A549 (cell line): ENCODE data around the gene HOXD10. TPM values are rescaled to one million over a fixed set of nuclear protein-coding genes. Genes with fewer than 3 reads are reported as not detected.

Source experiments
- ATAC-seq, 2 experiments: fragments of 200-7000 bp in 1 of 2; fragments of >200 bp in 1 of 2; cut with Nextera tagmentation in 1 of 2; cut with Tn5 transposase in 1 of 2; 3 replicates each; pipeline versions ENCODE4 v1.8.0 to v1.9.1; 2018 to 2020; ENCODE audit warnings: mild to moderate bottlenecking in 1 of 2, moderate library complexity in 1 of 2
- CTCF ChIA-PET: fragments of 300-600 bp; sonication (Branson Sonifier 250); formaldehyde crosslinking; extraction: SDS; loops from one replicate; lab custom pipeline; 2021; ENCODE audit warnings: antibody characterized with exemption, inconsistent platforms; lab: Yijun Ruan, JAX
- POLR2A ChIA-PET: fragments of 350-600 bp; formaldehyde crosslinking; extraction: SDS; loops from one replicate; lab custom pipeline; 2021; ENCODE audit warnings: antibody characterized with exemption, inconsistent platforms; lab: Yijun Ruan, JAX
- DNase-seq, 2 experiments: peaks; one replicate each; pipeline versions ENCODE4 v3.0.0 to v3.0.0-alpha.2; 2011 to 2016; ENCODE audit warnings: low read depth in 1 of 2, low spot score in 1 of 2
- FAIRE-seq: peaks from 2 replicates; lab custom pipeline; 2011; peaks lifted over from hg19 to GRCh38; lab: Jason Lieb, UNC
- H3K27ac ChIP-seq, 2 experiments: fragments of >200 bp; sonication (Bioruptor Twin); formaldehyde crosslinking; 3 replicates each; pipeline ENCODE4 v1.5.1; 2016 to 2017
- H3K4me1 ChIP-seq: fragments of >200 bp; sonication (Bioruptor Twin); formaldehyde crosslinking; 3 replicates; pipeline ENCODE4 v1.6.1; 2016
- H3K4me2 ChIP-seq: fragments of >200 bp; sonication (Bioruptor Twin); formaldehyde crosslinking; 3 replicates; pipeline ENCODE4 v1.6.1; 2016
- H3K4me3 ChIP-seq: fragments of >200 bp; sonication (Bioruptor Twin); formaldehyde crosslinking; 3 replicates; pipeline ENCODE4 v1.5.1; 2016
- H3K9me3 ChIP-seq: fragments of >200 bp; sonication (Bioruptor Twin); formaldehyde crosslinking; 3 replicates; pipeline ENCODE4 v1.6.1; 2016
- BHLHE40 ChIP-seq: IDR thresholded peaks from 2 replicates; pipeline ENCODE4 v1.6.1; 2012; ENCODE audit warnings: low read depth, low read length, inconsistent platforms
- CBX8 ChIP-seq: fragments of 200-600 bp; sonication (generic); IDR thresholded peaks from 2 replicates; pipeline ENCODE4 v1.6.1; 2016
- CEBPB ChIP-seq, 2 experiments: fragments of >200 bp in 1 of 2; sonication (Bioruptor Twin) in 1 of 2; formaldehyde crosslinking in 1 of 2; IDR thresholded peaks; 2 replicates each; pipeline ENCODE4 v1.6.1; 2012 to 2016
- CHD4 ChIP-seq: fragments of 200-600 bp; sonication (generic); IDR thresholded peaks from 2 replicates; pipeline ENCODE4 v1.6.1; 2016; ENCODE audit warnings: antibody characterized with exemption, mild to moderate bottlenecking, borderline replicate concordance
- CTCF ChIP-seq: fragments of >200 bp; sonication (Bioruptor Twin); formaldehyde crosslinking; IDR thresholded peaks from 3 replicates; pipeline ENCODE4 v1.5.1; 2016
- ESRRA ChIP-seq: fragments of 150-350 bp; IDR thresholded peaks from 2 replicates; pipeline ENCODE4 v1.6.1; 2014; ENCODE audit warnings: mild to moderate bottlenecking, low read length, borderline replicate concordance
- FOXS1 ChIP-seq: fragments of 250-450 bp; sonication (Bioruptor Pico); IDR thresholded peaks from 2 replicates; pipeline ENCODE4 v1.5.0; 2020; ENCODE audit warnings: mild to moderate bottlenecking, moderate library complexity
- HDAC2 ChIP-seq: fragments of 200-600 bp; sonication (generic); IDR thresholded peaks from 2 replicates; pipeline ENCODE4 v1.6.1; 2016
- HEYL ChIP-seq: fragments of 250-450 bp; sonication (Bioruptor Pico); IDR thresholded peaks from 2 replicates; pipeline ENCODE4 v1.8.0; 2021; ENCODE audit warnings: mild to moderate bottlenecking, moderate library complexity
- HOXA7 ChIP-seq: fragments of 250-450 bp; sonication (Bioruptor Pico); IDR thresholded peaks from 2 replicates; pipeline ENCODE4 v1.5.0; 2020; ENCODE audit warnings: mild to moderate bottlenecking, moderate library complexity
- JUNB ChIP-seq: fragments of >200 bp; sonication (Bioruptor Twin); formaldehyde crosslinking; IDR thresholded peaks from 2 replicates; pipeline ENCODE4 v1.6.1; 2016
- KDM5A ChIP-seq: fragments of 200-600 bp; sonication (generic); IDR thresholded peaks from 2 replicates; pipeline ENCODE4 v1.6.1; 2016; ENCODE audit warnings: antibody characterized with exemption, mild to moderate bottlenecking
- MAX ChIP-seq: IDR thresholded peaks from 2 replicates; pipeline ENCODE4 v1.6.1; 2012
- NPAS2 ChIP-seq: fragments of 250-450 bp; sonication (Bioruptor Pico); IDR thresholded peaks from 2 replicates; pipeline ENCODE4 v1.8.0; 2022; ENCODE audit warnings: mild to moderate bottlenecking, moderate library complexity, borderline replicate concordance
- NR3C1 ChIP-seq: fragments of >200 bp; sonication (Bioruptor Twin); formaldehyde crosslinking; IDR thresholded peaks from 3 replicates; pipeline ENCODE4 v1.6.1; 2017
- POLR2A ChIP-seq: IDR thresholded peaks from 2 replicates; pipeline ENCODE4 v1.6.1; 2012; ENCODE audit warnings: mild to moderate bottlenecking, low read length
- RAD21 ChIP-seq, 2 experiments: fragments of >200 bp in 1 of 2; sonication (Bioruptor Twin) in 1 of 2; formaldehyde crosslinking in 1 of 2; IDR thresholded peaks in 1 of 2; conservative IDR thresholded peaks in 1 of 2; 2 replicates in 1 of 2; 3 replicates in 1 of 2; pipeline ENCODE4 v1.6.1; 2012 to 2018; ENCODE audit warnings: inconsistent platforms in 1 of 2
- RFX5 ChIP-seq: fragments of 450-650 bp; IDR thresholded peaks from 2 replicates; pipeline ENCODE4 v1.7.1; 2014; ENCODE audit warnings: antibody characterized with exemption, mild to moderate bottlenecking, moderate library complexity
- TFCP2L1 ChIP-seq: fragments of 250-450 bp; sonication (Bioruptor Pico); IDR thresholded peaks from 2 replicates; pipeline ENCODE4 v1.5.0; 2021; ENCODE audit warnings: mild to moderate bottlenecking
- TP53 ChIP-seq: fragments of 250-450 bp; sonication (Bioruptor Pico); IDR thresholded peaks from 2 replicates; pipeline ENCODE4 v1.5.0; 2021; ENCODE audit warnings: mild to moderate bottlenecking, moderate library complexity
- ZNF302 ChIP-seq: fragments of 250-450 bp; sonication (Bioruptor Pico); IDR thresholded peaks from 2 replicates; pipeline ENCODE4 v1.9.0; 2021; ENCODE audit warnings: inconsistent platforms, mild to moderate bottlenecking, moderate library complexity
- WGBS: methylation state at CpG from one replicate; pipeline ENCODE4 v1.1.6; 2017; ENCODE audit errors: missing lambda C conversion rate; 5-methylcytosine and 5-hydroxymethylcytosine counted together
- polyA minus RNA-seq: library from RNA; depleted of rRNA, polyadenylated mRNA; stranded (reverse); fragments of >200 nt; gene quantifications from 2 replicates; pipeline ENCODE4 v1.2.3, GENCODE V29; 2011; rRNA and poly(A)+ RNA removed
- polyA plus RNA-seq, 4 experiments: library from polyadenylated mRNA; depleted of rRNA in 3 of 4; stranded (reverse); fragments of >200 nt; fragmentation: RNase III in 1 of 4; extraction: RNeasy Plus Mini Kit Qiagen cat#74134 plus additional on column Dnase treatment in 1 of 4; gene quantifications; 2 replicates in 3 of 4; 3 replicates in 1 of 4; pipeline ENCODE4 v1.2.3, GENCODE V29; 2011 to 2017
- TF ChIP-seq, protein P1 (sequence below): fragments of 200-600 bp; sonication (generic); IDR thresholded peaks from 2 replicates; pipeline ENCODE4 v1.6.1; 2016; ENCODE audit warnings: antibody characterized with exemption, mild to moderate bottlenecking, moderate library complexity
- TF ChIP-seq, protein P2 (sequence below): fragments of 450-650 bp; IDR thresholded peaks from 2 replicates; pipeline ENCODE4 v1.6.1; 2014; ENCODE audit warnings: antibody characterized with exemption
- TF ChIP-seq, protein P3 (sequence below): fragments of 250-450 bp; sonication (Bioruptor Pico); IDR thresholded peaks from 2 replicates; pipeline ENCODE4 v1.5.0; 2020; ENCODE audit warnings: low read depth, mild to moderate bottlenecking, moderate library complexity

Gene HOXD10
- polyA plus RNA-seq (2011; rRNA removed): 4.6 and 4.8 TPM in 2 replicates
- polyA plus RNA-seq (2012; cell fraction: cytosol; rRNA removed): 1.8 and 2.3 TPM in 2 replicates
- polyA plus RNA-seq (2012; cell fraction: nucleus; rRNA removed): 3.6 and 6.3 TPM in 2 replicates
- polyA plus RNA-seq (2017; fragmentation: RNase III; extraction: RNeasy Plus Mini Kit Qiagen cat#74134 plus additional on column Dnase treatment): 3.7 to 5.4 TPM (median 4.3 TPM) in 3 replicates
- polyA minus RNA-seq: 1.2 and 1.9 TPM in 2 replicates

DNA sequence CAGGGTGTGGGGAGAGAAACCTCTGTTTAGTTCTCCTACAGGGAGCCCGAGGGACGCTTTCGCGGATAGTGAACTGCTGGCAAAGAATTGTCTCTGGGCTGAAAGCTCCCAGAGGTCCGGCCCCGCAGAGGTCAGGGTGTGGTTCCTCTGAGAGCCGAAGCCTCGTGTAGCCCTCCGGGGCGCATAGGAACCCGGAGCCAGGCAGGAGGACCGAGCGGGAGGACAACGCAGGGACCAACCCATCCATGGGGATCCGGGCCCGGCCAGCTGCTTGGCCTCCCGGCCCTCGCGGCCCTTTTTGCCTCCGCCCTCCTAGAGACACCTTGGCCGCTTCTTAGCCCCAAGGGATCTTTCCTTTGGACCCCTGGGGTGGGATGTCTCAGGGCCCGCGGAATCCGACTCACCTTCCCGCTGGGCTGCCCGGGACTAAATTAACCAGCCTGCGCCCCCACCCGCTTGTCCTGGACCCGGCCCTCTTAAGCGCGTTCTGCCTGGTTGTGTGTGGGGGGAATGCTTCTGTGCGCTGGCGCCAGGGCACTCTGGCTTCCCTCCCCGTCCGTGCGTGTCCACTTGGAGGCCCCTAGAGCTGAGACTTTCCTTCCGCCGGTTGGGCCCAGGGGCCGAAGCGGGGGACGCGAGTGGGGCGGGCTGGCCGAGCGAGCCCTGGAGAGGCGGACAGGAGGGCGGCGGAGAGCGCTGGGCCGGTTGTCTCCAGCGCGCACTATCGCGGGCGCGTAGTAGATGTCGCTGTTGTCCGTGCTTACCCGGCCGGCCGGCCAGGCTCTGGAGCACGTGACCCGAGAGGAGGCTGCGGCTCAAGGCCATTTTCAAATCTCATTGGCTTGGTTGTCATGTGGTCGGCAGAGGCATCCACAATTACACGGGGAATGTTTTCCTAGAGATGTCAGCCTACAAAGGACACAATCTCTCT, at the start of gene HOXD10:
TSS of gene HOXD10 (plus strand) at position 896 of the 931 bp plus-strand sequence. CDS start 56 bp downstream, outside the sequence.
- ATAC-seq: peak; percentile 87 to 93
- peak within 1 kb of the TSS; percentile 66 to 83 for H3K27ac ChIP-seq
- H3K9me3 ChIP-seq: no peaks in the 10 kb centered on the region
- peak within 1 kb of the TSS; percentile 44 for H3K4me3 ChIP-seq
- FAIRE-seq: no peak
- DNase-seq: peak; percentile 37 to 84
- no peak for TF ChIP-seq ESRRA
- TF ChIP-seq NR3C1: no peak
- no peak for TF ChIP-seq HEYL (CRISPR knock-in tag)
- TF ChIP-seq MAX: peak; percentile 67; the same call in 1 of the 2 replicates
- no peak for TF ChIP-seq HOXA7 (CRISPR knock-in tag)
- TF ChIP-seq, protein P1, sequence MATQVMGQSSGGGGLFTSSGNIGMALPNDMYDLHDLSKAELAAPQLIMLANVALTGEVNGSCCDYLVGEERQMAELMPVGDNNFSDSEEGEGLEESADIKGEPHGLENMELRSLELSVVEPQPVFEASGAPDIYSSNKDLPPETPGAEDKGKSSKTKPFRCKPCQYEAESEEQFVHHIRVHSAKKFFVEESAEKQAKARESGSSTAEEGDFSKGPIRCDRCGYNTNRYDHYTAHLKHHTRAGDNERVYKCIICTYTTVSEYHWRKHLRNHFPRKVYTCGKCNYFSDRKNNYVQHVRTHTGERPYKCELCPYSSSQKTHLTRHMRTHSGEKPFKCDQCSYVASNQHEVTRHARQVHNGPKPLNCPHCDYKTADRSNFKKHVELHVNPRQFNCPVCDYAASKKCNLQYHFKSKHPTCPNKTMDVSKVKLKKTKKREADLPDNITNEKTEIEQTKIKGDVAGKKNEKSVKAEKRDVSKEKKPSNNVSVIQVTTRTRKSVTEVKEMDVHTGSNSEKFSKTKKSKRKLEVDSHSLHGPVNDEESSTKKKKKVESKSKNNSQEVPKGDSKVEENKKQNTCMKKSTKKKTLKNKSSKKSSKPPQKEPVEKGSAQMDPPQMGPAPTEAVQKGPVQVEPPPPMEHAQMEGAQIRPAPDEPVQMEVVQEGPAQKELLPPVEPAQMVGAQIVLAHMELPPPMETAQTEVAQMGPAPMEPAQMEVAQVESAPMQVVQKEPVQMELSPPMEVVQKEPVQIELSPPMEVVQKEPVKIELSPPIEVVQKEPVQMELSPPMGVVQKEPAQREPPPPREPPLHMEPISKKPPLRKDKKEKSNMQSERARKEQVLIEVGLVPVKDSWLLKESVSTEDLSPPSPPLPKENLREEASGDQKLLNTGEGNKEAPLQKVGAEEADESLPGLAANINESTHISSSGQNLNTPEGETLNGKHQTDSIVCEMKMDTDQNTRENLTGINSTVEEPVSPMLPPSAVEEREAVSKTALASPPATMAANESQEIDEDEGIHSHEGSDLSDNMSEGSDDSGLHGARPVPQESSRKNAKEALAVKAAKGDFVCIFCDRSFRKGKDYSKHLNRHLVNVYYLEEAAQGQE: no peak
- TF ChIP-seq, protein P2, sequence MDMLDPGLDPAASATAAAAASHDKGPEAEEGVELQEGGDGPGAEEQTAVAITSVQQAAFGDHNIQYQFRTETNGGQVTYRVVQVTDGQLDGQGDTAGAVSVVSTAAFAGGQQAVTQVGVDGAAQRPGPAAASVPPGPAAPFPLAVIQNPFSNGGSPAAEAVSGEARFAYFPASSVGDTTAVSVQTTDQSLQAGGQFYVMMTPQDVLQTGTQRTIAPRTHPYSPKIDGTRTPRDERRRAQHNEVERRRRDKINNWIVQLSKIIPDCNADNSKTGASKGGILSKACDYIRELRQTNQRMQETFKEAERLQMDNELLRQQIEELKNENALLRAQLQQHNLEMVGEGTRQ: peak; percentile 91
- no peak for TF ChIP-seq TFCP2L1 (CRISPR knock-in tag)
- no peak for TF ChIP-seq CEBPB (IDR thresholded peaks at IDR 0.05)
- TF ChIP-seq CTCF: no peak
- TF ChIP-seq JUNB: no peak
- no peak for TF ChIP-seq TP53 (CRISPR knock-in tag)
- no peak for TF ChIP-seq NPAS2 (CRISPR knock-in tag)
- TF ChIP-seq CBX8: no peak
- TF ChIP-seq KDM5A: no peak
- TF ChIP-seq, protein P3, sequence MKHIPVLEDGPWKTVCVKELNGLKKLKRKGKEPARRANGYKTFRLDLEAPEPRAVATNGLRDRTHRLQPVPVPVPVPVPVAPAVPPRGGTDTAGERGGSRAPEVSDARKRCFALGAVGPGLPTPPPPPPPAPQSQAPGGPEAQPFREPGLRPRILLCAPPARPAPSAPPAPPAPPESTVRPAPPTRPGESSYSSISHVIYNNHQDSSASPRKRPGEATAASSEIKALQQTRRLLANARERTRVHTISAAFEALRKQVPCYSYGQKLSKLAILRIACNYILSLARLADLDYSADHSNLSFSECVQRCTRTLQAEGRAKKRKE (CRISPR knock-in tag): no peak
- no peak for TF ChIP-seq ZNF302 (CRISPR knock-in tag)
- peak; percentile 41; the same call in 1 of the 2 replicates for TF ChIP-seq POLR2A
- peak in 1 of 2 experiments; percentile 35; a peak in 1 of 5 replicates for TF ChIP-seq RAD21 (conservative IDR thresholded peaks at IDR 0.05 in 1 of 2, IDR thresholded peaks at IDR 0.05 in 1 of 2)
- TF ChIP-seq FOXS1 (CRISPR knock-in tag): no peak
- no peak for TF ChIP-seq HDAC2
- no peak for TF ChIP-seq CHD4
- no peak for TF ChIP-seq BHLHE40
- TF ChIP-seq RFX5: no peak
- H3K4me2 ChIP-seq: peak within 1 kb of the TSS; percentile 67
- peaks cover 3% of the 10 kb centered on the region; the same call in 1 of the 3 replicates for H3K4me1 ChIP-seq
- ChIA-PET POLR2A (no interaction called here), CTCF (interaction anchor here (1.1 to 3.6 kb wide), 7 partner anchors 11 to 1049 kb away, joined by 3 to 22 read pairs (median 6); no protein-coding TSS in a partner anchor)
- 78% methylated on average over 57 of the region's 66 CpGs for WGBS
